GM18858 (cell line): Measurements from ENCODE around the gene CATSPERD.
"Not testable (repeated sequence)": the region's sequence is repeated elsewhere in the genome, so short reads cannot be mapped to it uniquely, and the experiment has no call there.

Experiments
- ATAC-seq: cut with Tn5 transposase; IDR thresholded peaks from one replicate; pipeline ENCODE4 v1.9.1; 2021; ENCODE audit not compliant: unreplicated experiment

Gene CATSPERD

GRCh38 chr19:5697022-5697889 is 23.2 kb upstream of the CATSPERD start:
- no peak for ATAC-seq

DNA sequence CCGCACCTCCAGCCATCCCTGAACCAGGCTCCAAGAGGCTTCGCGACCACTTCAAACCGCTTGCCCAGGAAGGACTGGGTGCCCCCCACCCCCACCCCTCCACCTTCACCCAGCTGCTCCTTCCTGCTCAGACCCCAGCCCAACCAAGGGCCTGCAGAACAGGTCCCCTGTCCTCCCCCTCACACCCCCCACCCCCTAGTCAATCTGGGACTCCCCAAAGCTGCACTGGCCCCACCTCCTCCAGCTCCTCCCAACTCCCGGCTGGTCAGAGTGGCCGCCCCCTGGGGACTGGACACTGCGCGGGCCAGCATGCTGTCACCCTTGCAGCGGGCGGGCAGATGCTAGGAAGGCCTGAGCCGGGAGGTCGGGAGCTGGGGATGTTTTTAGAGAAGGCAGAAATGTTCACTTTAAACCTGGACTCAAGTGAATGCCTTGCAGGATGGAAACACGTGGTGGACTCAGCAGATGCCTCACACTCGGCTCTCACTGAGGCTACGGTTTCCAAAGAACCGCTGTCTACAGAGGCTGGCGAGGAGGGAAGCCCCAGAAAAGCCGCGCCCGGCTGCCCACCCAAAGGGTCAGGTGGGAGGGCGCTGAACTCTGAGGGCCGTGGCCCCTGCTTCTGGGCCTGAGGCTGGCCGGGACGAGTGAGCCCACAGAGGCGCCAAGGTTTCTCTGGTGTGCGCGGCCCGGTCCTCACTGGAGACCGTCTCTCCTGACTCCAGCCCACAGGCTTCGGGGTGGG is 22.4 kb upstream of the CATSPERD start:
- ATAC-seq = no peak

DNA sequence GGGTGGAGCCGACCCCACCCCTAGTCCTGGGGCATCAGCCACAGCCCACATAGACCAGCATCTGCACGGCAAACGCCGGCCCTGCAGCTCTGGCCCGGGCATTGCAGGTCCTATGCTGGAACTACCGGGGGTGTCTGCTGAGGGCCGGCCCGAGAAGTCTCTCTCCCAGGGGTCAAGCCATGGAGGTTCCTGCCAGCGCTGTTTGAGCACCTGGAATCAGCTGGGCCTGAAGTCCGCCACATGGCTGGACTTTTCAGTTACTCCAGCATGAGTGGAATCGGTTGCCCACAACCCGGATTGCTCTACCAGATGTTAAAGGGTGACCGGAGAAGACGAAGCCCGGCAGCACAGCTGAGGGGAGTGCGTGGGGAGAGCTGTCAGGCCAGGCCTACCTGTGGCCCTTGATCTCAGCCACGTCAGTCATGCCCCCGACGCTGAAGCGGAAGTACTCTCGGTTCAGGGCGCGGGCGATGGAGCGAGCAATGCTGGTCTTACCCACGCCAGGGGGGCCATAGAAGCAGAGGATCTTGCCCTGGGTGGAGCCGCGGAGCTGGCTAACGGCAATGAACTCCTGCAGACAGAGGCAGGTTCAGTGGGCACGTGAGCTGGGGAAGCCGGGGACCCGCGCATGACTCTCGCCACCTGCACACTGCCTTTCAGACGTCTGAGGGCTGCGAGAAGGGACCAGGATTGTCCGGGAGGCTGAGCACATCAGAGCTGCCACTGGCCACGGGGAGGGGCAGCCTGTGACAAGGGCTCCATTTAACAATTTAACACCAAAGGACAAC is 21.6 kb upstream of the CATSPERD start:
- no peak for ATAC-seq

DNA sequence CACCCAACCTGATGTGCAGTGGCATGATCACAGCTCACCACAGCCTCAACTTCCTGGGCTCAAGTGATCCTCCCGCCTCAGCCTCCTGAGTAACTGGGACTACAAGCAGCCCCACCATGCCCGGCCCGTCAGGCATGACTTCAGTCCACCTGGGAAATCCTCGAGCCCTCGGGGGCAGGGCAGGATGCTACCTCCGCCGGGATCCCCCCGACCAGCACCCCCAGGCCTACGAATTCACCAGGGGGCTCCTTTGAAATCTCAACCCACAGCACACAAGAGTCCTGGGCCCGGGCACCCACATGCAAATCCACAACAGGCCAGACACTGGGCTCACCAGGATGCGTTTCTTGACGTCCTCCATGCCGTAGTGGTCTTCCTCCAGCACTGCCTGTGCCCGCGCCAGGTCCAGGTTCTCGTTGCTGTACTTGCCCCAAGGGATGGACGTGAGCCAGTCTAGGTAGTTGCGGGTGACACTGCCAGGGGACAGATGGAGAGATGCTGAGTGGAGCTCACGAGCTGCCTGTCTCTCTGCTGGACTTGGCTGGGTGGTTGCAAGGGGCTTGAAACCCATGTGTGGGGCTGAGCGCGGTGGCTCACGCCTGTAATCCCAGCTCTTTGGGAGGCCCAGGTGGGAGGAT is 19.9 kb upstream of the CATSPERD start:
- no peak for ATAC-seq

GRCh38 chr19:5702053-5702410 is 18.4 kb upstream of the CATSPERD start:
- ATAC-seq = not testable (repeated sequence)

GRCh38 chr19:5703819-5704818 is 16.3 kb upstream of the CATSPERD start:
- no peak for ATAC-seq

DNA sequence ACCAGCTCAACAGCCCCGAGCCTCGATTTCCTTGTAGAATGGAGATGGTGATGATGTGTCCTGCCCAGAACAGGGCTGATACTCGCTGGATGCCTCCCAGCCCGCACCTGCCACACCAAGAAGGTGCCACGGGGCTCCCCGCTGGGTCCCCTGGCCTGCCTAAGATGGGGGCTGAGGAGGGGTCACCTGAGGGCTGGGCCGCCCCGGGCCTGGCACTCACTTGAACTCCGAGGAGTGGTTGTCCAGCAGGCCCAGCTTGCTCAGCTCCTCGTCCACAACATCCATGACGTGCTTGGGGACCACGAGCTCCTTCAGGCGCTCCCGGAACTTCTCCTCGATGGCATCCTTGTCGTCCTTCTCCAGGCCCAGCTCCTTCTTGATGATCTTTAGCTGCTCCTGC is 14.9 kb upstream of the CATSPERD start:
- no peak for ATAC-seq

DNA sequence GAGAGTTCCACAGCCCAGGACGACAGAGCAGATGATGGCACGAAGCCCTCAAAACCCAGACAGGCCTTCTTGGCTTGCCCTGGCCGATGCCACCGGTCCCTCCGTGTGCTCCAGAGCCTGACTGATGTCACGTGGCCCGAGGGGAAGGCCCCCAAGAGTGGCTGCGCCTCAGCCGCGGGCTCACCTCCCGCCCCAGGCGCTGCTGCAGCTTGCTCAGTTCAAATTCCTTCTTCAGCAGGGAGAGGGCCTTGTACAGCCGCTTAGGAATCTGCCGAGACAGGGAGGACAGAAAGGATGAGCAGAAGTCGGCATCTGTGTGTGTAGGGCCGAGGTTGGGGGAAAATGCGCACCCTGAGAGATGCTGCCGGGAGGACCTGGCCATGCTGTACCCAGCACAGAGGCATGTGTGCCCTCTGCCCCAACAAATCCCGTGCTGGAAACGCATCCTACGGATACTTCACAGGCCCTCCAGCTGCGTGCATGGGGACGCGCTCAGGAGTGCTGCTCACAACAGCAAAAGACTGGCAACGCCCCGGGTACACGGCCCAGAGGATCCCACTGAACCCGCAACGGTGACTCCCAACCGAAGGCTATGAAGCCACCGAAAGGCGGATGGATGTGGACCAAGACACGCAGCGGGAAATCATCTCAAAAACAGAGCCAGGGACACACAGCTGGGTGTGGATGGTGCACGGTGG is 13.4 kb upstream of the CATSPERD start:
- no peak for ATAC-seq

DNA sequence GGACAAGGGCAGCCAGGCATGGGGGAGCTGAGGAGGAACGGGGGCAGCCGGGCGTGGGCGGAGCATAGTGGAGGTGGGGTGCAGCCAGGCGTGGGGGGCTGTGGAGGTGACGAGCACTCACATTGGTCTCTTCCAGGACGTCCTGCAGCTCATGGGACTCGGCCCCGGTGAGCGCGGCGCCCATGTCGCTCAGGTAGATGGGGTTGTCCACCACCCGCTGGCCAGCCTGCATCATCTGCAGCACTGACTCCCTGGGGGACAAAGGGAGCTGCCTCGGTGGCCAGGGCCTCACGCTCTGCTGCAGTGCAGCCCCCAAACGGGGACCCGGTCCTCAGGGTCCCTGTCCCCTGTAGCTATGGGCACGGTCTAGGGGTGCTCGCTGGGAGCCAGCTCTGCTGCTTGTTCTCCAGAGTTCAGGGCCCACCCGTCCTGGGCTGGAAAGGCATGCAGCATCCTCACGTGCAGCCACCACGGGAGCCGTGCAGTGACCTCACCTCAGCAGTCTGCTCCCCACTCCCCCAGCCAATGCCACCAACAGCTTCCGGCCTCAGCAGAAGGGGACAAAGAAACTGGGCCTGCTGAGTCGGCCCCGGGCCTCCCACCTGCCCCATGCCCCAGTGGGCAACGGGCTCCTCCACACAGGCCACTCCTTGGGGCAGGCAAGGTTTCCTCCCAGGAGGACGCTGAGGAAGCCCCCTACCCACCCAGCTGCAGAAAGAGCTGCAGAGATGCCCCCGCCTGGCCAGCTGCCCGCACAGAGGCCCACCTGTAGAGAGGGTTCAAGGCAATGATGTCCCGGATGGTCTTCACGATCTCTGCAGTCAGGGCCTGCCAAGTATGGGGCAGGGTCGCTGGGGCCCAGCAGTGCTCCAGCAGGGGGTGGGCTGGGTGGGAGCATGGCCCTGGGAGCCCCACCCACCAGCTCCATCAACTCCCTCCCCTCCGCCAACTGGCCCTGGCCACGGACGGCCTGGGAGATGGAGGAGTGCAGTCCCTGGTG is 12.6 kb upstream of the CATSPERD start:
- ATAC-seq = no peak

DNA sequence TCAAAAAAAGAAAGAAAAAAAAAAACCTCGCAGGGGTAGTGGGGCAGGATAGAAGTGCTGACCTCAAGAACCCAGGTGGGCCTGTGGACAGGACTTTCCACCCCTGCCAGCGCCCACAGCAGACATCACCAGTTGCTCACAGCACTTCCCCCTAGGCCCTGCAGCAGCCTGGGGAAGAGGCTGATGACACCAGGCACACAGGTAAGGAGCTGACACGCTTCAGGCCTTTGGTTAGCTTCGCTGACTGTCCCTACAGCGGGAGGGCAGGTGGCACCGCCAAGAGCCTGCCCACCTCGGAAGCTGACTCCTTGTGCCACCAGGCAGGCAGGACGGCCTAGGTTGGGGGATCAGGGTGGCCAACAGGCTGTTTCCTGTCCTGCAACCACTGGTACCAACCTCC is 9.4 kb upstream of the CATSPERD start:
- ATAC-seq = no peak

GRCh38 chr19:5711713-5712161 is 8.7 kb upstream of the CATSPERD start:
- ATAC-seq = no peak

- ATAC-seq = no peak
Observed at GRCh38 chr19:5713228-5713627, 7.2 kb upstream of the CATSPERD start.

DNA sequence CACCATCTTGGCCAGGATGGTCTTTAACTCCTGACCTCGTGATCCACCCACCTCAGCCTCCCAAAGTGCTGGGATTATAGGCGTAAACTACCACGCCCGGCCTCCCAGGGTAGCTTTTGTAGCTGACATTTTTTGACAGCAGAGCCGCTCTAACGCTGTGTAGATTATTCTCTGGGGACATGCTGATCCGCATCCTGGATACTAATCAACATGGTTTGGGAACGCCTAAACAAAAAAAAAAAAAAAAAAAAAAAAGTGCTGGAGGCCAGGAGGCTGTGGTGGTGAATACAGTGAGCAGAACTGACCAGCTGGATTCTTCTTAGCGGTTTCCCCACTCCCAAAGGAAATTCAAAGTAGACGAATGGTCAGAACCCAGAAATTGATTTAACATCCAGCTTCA is 5.6 kb upstream of the CATSPERD start:
- ATAC-seq = no peak

GRCh38 chr19:5717215-5717935 is 3.1 kb upstream of the CATSPERD start:
- ATAC-seq = no peak

GRCh38 chr19:5718037-5718578 is 2.3 kb upstream of the CATSPERD start:
- ATAC-seq = no peak

GRCh38 chr19:5718579-5719273 is 1.7 kb upstream of the CATSPERD start:
- ATAC-seq = no peak
